ENCODE results near the gene IKBKE. TPM values are rescaled to one million over a fixed set of nuclear protein-coding genes. Genes with fewer than 3 reads are reported as not detected.

The IKBKE gene
- total and polyA plus RNA-seq, 2 donors (not counting 3 experiments of a cell fraction or from before 2014, with no cell fraction given), result 17.9 to 20.7 TPM

- H3K27me3 ChIP-seq (ENCODE audit: control insufficient read depth in 2 of 2, insufficient read depth in 2 of 2, low read length in 2 of 2), result no peaks in the 10 kb centered on the region
- H3K9me3 ChIP-seq (replicated peaks; ENCODE audit: control insufficient read depth, insufficient read depth, low read length), result no peaks in the 10 kb centered on the region
- POLR2A ChIA-PET, result no interaction called here
- no peak overlapping the region for H3K27ac ChIP-seq (ENCODE audit: insufficient read depth, low read depth, low read length)
- H3K79me2 ChIP-seq (ENCODE audit: control insufficient read depth, insufficient read depth, low read length), result no peaks in the 10 kb centered on the region
- no TSS peak for BruUV-seq (replicated peaks)
- CTCF ChIA-PET, result interaction anchor here (1.1 to 1.7 kb wide), 3 partner anchors 13 to 420 kb away, joined by 3 to 7 read pairs (median 4); no protein-coding TSS in a partner anchor
- dilution Hi-C loops (cut with MboI; ENCODE audit: extremely low pct_ligation_motif_present, low sequenced_read_pairs), result no loop called here
- no peaks in the 10 kb centered on the region for H4K20me1 ChIP-seq (replicated peaks; ENCODE audit: control insufficient read depth, extremely low read depth, insufficient read depth, low read length)
- no peak overlapping the region for H3K4me2 ChIP-seq (ENCODE audit: insufficient read depth, low read length)
- FAIRE-seq (no peak), DNase-seq (ENCODE audit: low read depth, low spot score) (no peak)
- TF ChIP-seq POLR2AphosphoS5 (IDR thresholded peaks at IDR 0.05; ENCODE audit: insufficient read depth, low read depth, low read length) (no peak), EZH2 (IDR thresholded peaks at IDR 0.05; ENCODE audit: borderline replicate concordance, low read depth, low read length, severe bottlenecking) (no peak)
- intact Hi-C loops (cut with micrococcal nuclease), result loop anchor here (10.0 kb wide), 1 partner anchor 422 kb away; no protein-coding TSS in a partner anchor
- H3K36me3 ChIP-seq (ENCODE audit: control insufficient read depth in 2 of 2, extremely low read depth in 1 of 2, insufficient read depth in 2 of 2, low read length in 2 of 2), result peaks cover 2 to 32% of the 10 kb centered on the region in 2 experiments
- H3K4me3 ChIP-seq (replicated peaks in 1 of 3; ENCODE audit: insufficient read depth in 1 of 3, low read depth in 1 of 3, low read length in 3 of 3), result no peak overlapping the region
- no peak overlapping the region for H3K9ac ChIP-seq (replicated peaks; ENCODE audit: extremely low read depth, insufficient read depth, low read length)
- H2AFZ ChIP-seq (ENCODE audit: low read depth, low read length), result no peak overlapping the region
- H3K4me1 ChIP-seq (ENCODE audit: control insufficient read depth, extremely low read depth, insufficient read depth, low read length), result peaks cover 3% of the 10 kb centered on the region
- no peaks in the 10 kb centered on the region for H3K9me1 ChIP-seq (replicated peaks; ENCODE audit: control insufficient read depth, extremely low read depth, insufficient read depth, low read length)
Observed at GRCh38 chr1:206492589-206492988, 22.3 kb downstream of the IKBKE start.

GRCh38 chr1:206493279-206493678 lies 23.0 kb downstream of the IKBKE start:
- Histone ChIP-seq H3K9me1 (replicated peaks; ENCODE audit: control insufficient read depth, extremely low read depth, insufficient read depth, low read length) (no peaks in the 10 kb centered on the region), H3K27me3 (ENCODE audit: control insufficient read depth in 2 of 2, insufficient read depth in 2 of 2, low read length in 2 of 2) (no peaks in the 10 kb centered on the region), H2AFZ (ENCODE audit: low read depth, low read length) (no peak overlapping the region), H3K9ac (replicated peaks; ENCODE audit: extremely low read depth, insufficient read depth, low read length) (no peak overlapping the region), H3K4me1 (ENCODE audit: control insufficient read depth, extremely low read depth, insufficient read depth, low read length) (peaks cover 2% of the 10 kb centered on the region), H3K79me2 (ENCODE audit: control insufficient read depth, insufficient read depth, low read length) (no peaks in the 10 kb centered on the region), H3K9me3 (replicated peaks; ENCODE audit: control insufficient read depth, insufficient read depth, low read length) (no peaks in the 10 kb centered on the region), H3K36me3 (ENCODE audit: control insufficient read depth in 2 of 2, extremely low read depth in 1 of 2, insufficient read depth in 2 of 2, low read length in 2 of 2) (peaks cover 2 to 32% of the 10 kb centered on the region in 2 experiments), H3K4me3 (replicated peaks in 1 of 3; ENCODE audit: insufficient read depth in 1 of 3, low read depth in 1 of 3, low read length in 3 of 3) (no peak overlapping the region), H3K27ac (ENCODE audit: insufficient read depth, low read depth, low read length) (no peak overlapping the region), H4K20me1 (replicated peaks; ENCODE audit: control insufficient read depth, extremely low read depth, insufficient read depth, low read length) (no peaks in the 10 kb centered on the region), H3K4me2 (ENCODE audit: insufficient read depth, low read length) (no peak overlapping the region)
- DNase-seq (ENCODE audit: low read depth, low spot score), result no peak
- dilution Hi-C loops (cut with MboI; ENCODE audit: extremely low pct_ligation_motif_present, low sequenced_read_pairs), result no loop called here
- POLR2A ChIA-PET, result no interaction called here
- intact Hi-C loops (cut with micrococcal nuclease), result loop anchor here (10.0 kb wide), 1 partner anchor 422 kb away; no protein-coding TSS in a partner anchor
- CTCF ChIA-PET, result interaction anchor here (1.1 to 1.7 kb wide), 3 partner anchors 14 to 419 kb away, joined by 3 to 7 read pairs (median 3); no protein-coding TSS in a partner anchor
- FAIRE-seq, result no peak
- no peak for TF ChIP-seq JUN (IDR thresholded peaks at IDR 0.05; ENCODE audit: borderline replicate concordance, insufficient read depth, insufficient read length, low read depth)
- TF ChIP-seq POLR2A (IDR thresholded peaks at IDR 0.05; ENCODE audit: low read depth, low read length), result no peak
- TF ChIP-seq FOS (IDR thresholded peaks at IDR 0.05; ENCODE audit: borderline replicate concordance, insufficient read depth, low read length), result no peak
- TF ChIP-seq GATA2 (IDR thresholded peaks at IDR 0.05; ENCODE audit: insufficient read depth, insufficient read length, low read depth, low read length), result no peak
- no peak for TF ChIP-seq POLR2AphosphoS5 (IDR thresholded peaks at IDR 0.05; ENCODE audit: insufficient read depth, low read depth, low read length)
- TF ChIP-seq MYC (IDR thresholded peaks at IDR 0.05; ENCODE audit: low read depth, low read length), result no peak
- TF ChIP-seq EZH2 (IDR thresholded peaks at IDR 0.05; ENCODE audit: borderline replicate concordance, low read depth, low read length, severe bottlenecking), result no peak
- TF ChIP-seq MAX (IDR thresholded peaks at IDR 0.05; ENCODE audit: insufficient read depth, insufficient read length), result no peak
- no peak for TF ChIP-seq CTCF (IDR thresholded peaks at IDR 0.05; ENCODE audit: extremely low read depth in 1 of 2, insufficient read depth in 1 of 2, low read depth in 1 of 2, low read length in 2 of 2)
- BruUV-seq (replicated peaks), result no TSS peak

Data from endothelial cell of umbilical vein (primary cell).